ENCODE results near the gene GMNN. TPM values are rescaled to one million over a fixed set of nuclear protein-coding genes. Genes with fewer than 3 reads are reported as not detected.

GMNN gene
- total RNA-seq, 1 donor from 2014 or later: 10.0 TPM

DNA sequence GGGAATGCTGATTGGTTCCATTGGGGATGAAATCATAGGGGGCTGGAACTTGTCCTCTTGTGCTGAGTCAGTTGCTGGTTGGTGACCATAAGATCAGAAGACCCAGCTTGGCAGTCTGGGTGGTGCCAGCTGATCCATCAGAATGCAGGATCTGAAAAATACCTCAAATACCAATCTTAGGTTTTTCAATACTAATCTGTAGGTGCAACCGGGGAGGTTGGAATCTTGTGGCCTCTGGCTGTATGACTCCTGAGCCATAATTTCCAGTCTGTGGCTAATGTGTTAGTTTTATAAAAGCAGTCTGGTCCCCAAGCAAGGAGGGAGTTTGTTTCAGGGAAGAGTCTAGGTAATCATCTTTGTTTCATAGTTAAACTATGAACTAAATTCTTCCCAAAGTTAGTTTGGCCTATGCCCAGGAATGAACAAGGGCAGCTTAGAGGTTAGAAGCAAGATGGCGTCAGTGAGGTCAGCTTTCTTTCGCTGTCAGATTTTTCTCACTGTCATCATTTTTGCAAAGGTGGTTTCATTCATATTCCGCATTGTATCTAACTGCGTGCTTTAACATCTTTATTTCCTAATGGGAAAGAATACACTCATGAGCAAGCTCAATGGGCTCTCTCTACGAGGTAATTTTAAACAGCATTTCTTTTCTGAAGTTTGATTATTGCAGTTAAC, 22.0 kb downstream of the GMNN start:
- intact Hi-C loops (cut with DNase I): no loop called here

DNA sequence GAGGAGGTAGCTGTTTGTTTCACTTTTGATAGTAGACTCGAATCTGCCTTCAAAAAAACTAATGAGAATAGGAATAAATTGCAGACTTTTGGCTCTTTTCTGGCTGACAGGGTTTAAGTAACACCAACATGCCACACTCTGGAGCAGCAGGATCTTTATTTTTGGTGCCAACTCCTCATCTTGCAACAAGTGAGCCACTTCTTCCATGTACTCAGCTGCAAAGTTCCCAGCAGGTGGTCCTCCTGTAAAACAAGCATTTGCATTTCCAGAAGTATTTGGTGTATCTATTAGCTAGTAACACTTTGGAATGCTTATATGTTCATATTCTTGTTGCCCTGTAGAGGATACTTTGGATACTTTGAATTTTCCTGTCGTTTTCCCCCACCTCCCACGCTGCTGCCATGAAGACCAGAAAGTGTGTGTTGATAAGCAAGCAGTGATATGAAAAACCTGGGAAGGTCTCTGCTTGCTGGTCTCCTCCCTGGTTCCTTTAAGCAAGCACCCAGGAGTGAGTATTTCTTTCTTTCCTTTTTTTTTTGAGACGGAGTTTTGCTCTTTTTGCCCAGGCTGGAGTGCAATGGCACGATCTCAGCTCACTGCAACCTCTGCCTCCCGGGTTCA, 23.0 kb downstream of the GMNN start:
- Histone ChIP-seq H3K9me3 (no peaks in the 10 kb centered on the region), H3K27me3 (no peaks in the 10 kb centered on the region), H3K36me3 (no peaks in the 10 kb centered on the region), H3K27ac (no peak overlapping the region), H3K4me3 (no peak overlapping the region), H3K4me1 (no peaks in the 10 kb centered on the region)
- intact Hi-C loops (cut with DNase I): no loop called here
- ATAC-seq: no peak
- DNase-seq: no peak
- TF ChIP-seq, protein P1, sequence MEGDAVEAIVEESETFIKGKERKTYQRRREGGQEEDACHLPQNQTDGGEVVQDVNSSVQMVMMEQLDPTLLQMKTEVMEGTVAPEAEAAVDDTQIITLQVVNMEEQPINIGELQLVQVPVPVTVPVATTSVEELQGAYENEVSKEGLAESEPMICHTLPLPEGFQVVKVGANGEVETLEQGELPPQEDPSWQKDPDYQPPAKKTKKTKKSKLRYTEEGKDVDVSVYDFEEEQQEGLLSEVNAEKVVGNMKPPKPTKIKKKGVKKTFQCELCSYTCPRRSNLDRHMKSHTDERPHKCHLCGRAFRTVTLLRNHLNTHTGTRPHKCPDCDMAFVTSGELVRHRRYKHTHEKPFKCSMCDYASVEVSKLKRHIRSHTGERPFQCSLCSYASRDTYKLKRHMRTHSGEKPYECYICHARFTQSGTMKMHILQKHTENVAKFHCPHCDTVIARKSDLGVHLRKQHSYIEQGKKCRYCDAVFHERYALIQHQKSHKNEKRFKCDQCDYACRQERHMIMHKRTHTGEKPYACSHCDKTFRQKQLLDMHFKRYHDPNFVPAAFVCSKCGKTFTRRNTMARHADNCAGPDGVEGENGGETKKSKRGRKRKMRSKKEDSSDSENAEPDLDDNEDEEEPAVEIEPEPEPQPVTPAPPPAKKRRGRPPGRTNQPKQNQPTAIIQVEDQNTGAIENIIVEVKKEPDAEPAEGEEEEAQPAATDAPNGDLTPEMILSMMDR (IDR thresholded peaks at IDR 0.05): no peak

More for the DNA sequence above, 22.0 kb downstream of the GMNN start:
- ATAC-seq (no peak), DNase-seq (no peak)
- Histone ChIP-seq H3K27me3 (no peaks in the 10 kb centered on the region), H3K4me3 (no peak overlapping the region), H3K9me3 (no peaks in the 10 kb centered on the region), H3K36me3 (no peaks in the 10 kb centered on the region), H3K27ac (no peak overlapping the region), H3K4me1 (no peaks in the 10 kb centered on the region)
- TF ChIP-seq, protein P1 (IDR thresholded peaks at IDR 0.05): no peak

DNA sequence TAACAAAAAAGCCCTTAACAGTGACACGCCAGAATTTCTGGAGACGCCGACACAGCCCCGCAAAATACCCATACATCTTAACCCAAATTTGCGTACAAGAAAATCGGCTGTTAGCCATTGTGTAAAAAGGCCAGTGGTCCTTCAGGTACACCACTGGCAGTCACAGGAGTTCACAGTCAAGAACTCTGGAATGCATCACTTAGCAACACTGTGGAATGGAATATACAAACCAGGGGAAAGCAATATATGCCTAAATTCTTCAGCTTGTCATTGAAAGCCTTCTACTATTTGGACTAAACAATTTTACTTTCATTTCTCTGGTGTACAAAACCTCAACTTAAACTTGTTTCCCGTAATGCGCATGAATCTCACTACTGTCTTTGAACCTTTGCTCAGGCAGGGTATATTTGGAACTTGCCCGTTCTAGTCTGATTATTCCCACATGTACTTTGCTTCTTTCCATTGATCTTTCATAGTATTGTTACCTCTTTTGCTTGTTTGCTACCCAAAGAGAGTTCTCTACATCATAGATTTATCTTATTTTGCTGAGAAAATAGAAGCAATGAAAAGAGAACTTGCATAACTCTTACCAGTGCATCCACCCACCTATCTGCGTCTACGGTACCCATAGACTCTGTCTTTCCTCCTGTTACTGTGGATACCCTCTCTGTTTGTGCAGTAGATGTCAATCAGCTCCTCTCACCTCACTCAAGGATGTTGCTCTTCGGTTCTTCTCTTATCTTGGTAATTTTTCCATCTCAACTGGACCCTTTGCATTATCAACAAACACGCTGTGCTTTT, 24.2 kb downstream of the GMNN start, which contains the start of gene ARMH2:
ARMH2 (minus strand) TSS at position 178 of the 801 bp plus-strand sequence; CDS start at position 118, 60 bp downstream.
- ATAC-seq (peak; percentile 59), DNase-seq (no peak)
- intact Hi-C loops (cut with DNase I): no loop called here
- Histone ChIP-seq H3K27me3 (no peaks in the 10 kb centered on the region), H3K4me1 (no peaks in the 10 kb centered on the region), H3K4me3 (no peak within 1 kb of the TSS), H3K27ac (no peak within 1 kb of the TSS), H3K36me3 (no peaks in the 10 kb centered on the region), H3K9me3 (no peaks in the 10 kb centered on the region)
- TF ChIP-seq, protein P1 (IDR thresholded peaks at IDR 0.05): no peak

DNA sequence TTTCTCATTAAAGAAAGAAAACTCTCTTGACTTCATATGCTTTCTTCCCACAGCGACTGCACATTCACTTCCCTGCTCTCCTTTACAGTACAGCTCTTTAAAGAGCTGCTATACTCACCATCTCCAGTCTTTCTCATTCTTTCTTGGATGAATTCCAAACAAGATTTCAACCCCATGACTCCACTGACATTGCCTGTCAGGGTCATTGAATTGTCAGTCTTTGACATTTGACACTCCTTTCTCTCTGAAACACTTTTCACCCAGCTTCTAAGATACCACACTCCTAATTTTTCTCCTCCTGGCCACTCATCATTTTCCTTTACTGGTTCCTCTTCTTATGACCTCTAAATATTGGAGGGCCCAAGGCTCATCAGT, 24.8 kb downstream of the GMNN start:
- no peak for ATAC-seq
- Histone ChIP-seq H3K9me3 (no peaks in the 10 kb centered on the region), H3K36me3 (no peaks in the 10 kb centered on the region), H3K4me1 (no peaks in the 10 kb centered on the region), H3K27ac (no peak overlapping the region), H3K27me3 (no peaks in the 10 kb centered on the region), H3K4me3 (no peak overlapping the region)
- TF ChIP-seq, protein P1 (IDR thresholded peaks at IDR 0.05): no peak
- intact Hi-C loops (cut with DNase I): no loop called here
- DNase-seq: no peak

DNA sequence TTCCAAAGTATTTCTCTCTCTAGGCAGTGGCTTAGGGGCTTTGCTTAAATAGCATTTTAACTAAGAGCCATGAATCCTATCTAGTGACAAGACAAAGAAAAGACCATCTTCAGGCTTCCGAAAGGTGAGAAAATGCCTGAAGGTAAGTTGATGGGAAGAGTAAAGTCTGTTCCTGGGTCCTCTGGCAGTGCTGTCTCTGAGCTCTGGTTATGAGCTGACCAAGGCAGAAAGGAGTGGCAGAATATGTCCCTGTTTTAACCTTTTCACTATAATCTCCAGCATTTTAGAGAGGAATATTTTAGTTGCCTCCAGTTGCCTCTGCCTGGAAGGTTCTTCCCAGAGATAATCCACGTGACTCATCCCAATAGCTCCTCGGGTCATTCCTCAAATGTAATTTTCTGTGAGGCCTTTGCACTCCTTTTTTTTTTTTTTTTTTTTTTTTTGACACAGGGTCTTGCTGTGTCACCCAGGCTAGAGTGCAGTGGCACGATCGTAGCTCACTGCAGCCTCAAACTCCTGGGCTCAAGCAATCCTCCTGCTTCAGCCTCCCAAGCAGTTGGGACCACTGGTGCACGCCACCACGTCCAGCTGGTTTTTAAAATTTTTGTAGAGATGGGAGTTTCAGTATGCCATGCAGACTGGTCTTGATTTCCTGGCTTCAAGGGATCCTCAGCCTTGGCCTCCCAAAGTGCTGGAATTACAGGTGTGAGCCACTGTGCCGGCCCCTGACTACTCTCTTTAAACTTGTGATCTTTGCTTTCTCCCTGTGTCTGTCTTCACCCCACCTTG, 27.7 kb downstream of the GMNN start:
- Histone ChIP-seq H3K27ac (no peak overlapping the region), H3K27me3 (no peaks in the 10 kb centered on the region), H3K4me3 (no peak overlapping the region), H3K9me3 (no peaks in the 10 kb centered on the region), H3K4me1 (no peaks in the 10 kb centered on the region), H3K36me3 (no peaks in the 10 kb centered on the region)
- intact Hi-C loops (cut with DNase I): no loop called here
- ATAC-seq (no peak), DNase-seq (no peak)
- TF ChIP-seq, protein P1 (IDR thresholded peaks at IDR 0.05): no peak

All from upper lobe of right lung (tissue), 1 donor.